DMS79 treated with DMSO at 0.1 percent for 48 hours (cell line): Measurements from ENCODE around the gene MIER2.

Experiments used
- DNase-seq: peaks from one replicate; lab custom pipeline; 2025; lab: John Stamatoyannopoulos, UW

Gene MIER2

GRCh38 chr19:378706-379105 is 34.1 kb upstream of the MIER2 start:
- DNase-seq, result no peak

- DNase-seq, result no peak
These were observed 33.4 kb upstream of the MIER2 start for GRCh38 chr19:377801-378581.

DNA sequence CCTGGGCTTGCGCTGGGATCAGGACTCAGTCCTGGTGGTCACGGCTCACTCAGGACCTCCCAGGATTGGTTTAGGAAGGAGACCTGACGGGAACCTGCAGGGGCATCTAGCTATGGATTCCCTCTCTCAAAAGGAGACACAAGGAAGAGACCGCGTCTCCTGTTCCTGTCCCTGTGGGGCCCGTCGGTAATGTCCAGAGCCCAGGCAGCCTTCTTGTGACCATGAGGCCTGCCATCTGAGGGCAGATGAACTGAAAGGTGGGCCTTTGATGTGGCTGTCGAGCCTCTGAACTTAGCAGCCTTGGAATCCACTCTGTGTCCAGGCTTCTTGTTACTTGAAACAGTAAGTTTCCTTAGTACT is 31.5 kb upstream of the MIER2 start:
- no peak for DNase-seq

DNA sequence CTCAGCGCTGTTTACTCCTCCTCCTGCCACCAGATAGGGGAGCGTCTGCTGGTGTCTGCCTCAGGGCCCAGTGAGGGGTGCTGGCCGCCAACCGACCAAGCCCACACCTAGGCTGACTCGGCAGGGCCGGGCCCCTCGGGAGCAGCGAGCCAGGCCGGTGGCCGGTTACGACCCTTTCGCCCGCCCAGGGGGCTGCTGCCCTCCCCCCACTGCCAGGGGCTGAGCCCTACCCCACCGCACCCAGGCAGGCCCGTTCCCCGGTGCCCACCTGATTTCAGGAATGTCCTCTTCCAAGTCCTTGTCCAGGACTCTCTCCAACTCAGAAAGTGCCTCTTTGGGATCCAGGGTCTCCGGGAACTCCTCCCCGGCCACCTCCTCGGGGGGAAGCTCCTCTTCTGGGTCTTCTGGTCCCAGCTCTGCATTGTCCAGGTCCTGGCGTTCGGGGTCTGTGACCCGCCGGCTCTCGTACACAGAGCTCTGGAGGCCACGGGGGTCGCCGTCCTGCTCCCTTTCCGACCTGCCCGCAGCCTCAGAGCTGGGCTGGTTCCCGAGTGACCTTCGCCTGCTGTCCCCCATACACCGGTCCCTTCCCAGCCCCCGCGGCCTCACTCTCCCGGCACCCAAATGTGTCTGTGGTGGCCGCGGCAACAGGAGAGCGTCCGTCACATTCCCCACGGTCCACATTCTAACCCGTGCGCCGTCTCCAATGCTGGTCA is 31.0 kb upstream of the MIER2 start:
- no peak for DNase-seq

GRCh38 chr19:374886-375235 is 30.3 kb upstream of the MIER2 start:
- DNase-seq, result no peak

DNA sequence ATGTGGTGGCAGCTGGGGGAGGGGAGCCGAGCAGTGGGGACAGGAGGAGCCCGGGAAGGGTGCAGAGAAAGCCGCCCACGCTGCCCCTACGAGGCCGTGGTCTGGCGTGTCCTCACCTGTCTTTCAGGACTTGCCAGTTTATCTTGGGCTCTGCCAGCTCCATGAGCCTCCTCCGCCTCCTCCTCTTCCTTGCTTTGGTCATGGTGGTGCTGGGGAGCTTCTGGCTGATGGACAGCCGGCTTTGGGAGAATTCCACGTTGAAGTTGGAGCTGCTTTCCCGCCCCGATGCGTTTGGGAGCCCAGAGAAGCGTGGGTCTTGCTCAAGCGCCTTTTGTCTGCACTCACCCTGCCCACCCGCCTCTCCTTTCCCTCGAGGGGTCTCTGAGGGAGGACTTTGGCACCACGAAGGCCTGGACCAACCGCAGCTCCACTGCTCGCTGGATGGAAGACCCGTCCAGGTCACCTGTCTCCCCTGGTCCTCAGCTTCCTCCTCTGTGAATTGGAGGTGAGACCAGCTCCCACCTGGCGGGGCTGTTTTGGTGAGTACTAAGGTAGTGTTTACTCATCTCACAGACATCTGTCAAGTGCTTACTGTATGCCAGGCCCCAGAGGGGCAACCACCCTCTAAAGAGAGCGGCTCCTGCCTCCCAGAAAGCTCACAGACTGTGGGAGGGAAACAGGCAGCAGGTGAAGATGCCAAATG is 29.7 kb upstream of the MIER2 start:
- peak; percentile 18 for DNase-seq

- no peak for DNase-seq
These were observed 29.0 kb upstream of the MIER2 start for GRCh38 chr19:373391-374182.

DNA sequence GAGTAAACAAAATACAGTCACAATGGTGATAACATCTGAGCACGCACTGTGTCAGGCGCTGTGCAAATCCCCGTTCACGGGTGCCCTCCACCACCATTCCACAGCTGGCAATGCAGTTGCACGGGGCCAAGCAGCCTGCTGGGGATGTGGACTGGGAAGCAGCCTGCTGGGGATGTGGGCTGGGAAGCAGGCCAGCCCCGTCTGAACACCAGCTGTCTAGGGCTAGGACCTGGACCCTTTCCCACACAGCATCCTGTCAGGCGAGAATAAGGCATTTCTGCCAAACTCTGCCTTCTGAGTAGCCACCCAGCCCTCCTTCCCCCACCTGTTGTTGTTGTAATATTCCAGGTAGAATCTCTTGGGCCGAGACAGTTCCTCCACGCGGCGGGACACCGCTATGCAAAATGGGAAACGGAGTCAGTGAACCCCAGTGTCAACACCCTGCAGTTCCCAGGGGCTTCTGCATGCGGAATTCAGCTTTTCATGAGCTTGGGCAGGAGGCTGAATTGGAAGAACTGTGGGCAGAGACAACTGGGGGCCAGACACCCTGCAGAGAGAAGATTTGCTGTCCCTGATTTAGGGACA is 27.8 kb upstream of the MIER2 start:
- DNase-seq, result peak; percentile 21

DNA sequence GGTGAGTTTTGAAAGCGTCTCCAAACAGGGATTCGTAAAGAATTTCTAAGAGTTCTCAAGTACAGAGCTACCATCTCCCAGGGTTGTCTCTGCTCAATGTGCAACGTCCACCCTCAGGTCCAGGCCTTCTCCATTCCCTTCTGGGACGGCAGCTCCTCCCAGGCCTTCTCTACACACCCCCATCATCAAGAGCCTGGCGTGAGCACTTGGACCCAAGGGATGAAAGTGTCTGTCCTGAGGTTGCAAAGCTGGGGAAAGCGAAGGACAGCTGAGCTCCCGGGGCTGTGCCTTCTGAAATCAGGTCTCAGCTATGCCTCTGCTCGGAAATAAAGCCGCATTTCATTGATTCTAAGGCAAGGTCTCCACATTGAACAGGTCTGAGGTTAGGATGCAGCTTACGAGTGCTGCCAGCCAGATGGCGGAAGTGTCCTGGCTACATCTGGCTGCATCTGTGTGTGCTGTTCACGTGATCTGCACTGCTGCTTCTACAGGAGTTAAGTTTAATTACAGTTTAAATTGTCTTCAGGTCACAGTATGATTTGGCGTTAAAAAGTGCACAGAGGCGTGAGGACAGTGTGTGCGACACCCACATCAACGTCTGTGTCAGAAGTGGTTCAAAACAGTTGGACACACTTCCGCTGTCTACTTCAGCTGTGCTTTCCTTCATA is 27.0 kb upstream of the MIER2 start:
- peak; percentile 53 for DNase-seq

- DNase-seq, result no peak
These were observed 26.2 kb upstream of the MIER2 start for GRCh38 chr19:370641-371330.

DNA sequence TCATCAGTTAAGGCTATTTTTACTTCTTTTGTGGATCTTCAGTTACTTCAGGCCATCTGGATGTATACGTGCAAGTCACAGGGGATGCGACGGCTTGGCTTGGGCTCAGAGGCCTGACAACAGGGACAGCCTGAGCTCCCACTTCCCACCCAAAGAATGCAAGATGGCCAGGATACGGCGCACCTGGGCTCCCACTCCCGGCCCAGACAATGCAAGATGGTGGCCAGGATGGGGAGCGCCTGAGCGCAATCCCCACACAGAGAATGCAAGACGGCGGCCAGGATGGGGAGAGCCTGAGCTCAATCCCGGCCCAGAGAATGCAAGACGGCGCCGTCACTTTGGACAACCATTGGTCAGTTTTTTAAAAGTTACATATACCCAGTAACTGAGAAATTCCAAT is 25.3 kb upstream of the MIER2 start:
- DNase-seq, result no peak

GRCh38 chr19:369256-369655 is 24.7 kb upstream of the MIER2 start:
- no peak for DNase-seq

GRCh38 chr19:368630-369024 is 24.0 kb upstream of the MIER2 start:
- DNase-seq, result no peak

DNA sequence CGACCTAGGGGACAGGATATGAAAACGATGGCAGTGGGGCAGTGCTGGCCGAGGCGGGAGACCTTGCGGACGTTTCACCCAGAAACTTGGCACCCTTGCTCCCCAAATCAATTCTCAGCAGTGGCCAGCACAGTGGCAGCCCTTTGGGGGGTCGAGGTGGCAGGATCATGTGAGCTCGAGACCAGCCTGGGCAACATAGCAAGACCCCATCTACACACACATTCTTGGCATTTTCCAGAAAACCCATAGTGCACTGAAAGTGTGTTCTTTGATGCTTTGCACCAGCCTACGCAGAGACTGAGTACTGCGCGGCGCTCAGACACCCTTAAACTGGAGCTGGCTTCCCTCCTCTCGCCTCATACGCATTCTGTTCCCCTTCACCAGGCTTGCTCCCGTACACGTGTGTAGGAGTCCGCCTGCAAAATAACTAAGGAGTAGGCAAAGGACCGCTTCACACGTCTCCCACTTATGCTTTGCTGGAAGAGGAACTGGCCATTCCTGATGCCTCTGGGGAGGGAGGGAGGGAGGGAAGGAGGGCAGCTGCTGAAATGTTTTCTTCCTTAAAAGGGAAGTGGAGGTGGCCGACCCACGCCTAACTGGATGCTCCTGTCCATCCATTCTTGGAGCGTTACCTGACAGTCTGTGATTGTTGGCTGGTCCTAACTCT is 23.5 kb upstream of the MIER2 start:
- no peak for DNase-seq

DNA sequence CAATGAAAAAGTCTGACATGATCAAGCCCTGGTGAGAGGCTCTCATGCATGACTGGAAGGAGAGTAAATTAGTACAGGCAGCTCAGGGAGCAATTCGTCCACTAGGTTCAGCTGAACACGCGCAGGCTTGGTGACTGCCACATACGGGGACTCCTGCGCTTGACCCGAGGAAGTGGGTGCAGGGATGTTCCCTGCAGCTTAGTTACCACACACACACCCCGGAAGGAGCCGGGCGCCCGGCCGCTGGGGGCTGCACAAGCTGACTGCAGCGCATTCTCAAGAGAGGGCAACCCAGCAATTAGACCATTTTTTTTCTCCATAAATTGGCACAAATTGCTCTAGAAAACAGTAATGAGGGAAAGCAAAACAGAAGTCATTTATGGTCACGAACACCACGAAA is 23.0 kb upstream of the MIER2 start:
- DNase-seq, result no peak

DNA sequence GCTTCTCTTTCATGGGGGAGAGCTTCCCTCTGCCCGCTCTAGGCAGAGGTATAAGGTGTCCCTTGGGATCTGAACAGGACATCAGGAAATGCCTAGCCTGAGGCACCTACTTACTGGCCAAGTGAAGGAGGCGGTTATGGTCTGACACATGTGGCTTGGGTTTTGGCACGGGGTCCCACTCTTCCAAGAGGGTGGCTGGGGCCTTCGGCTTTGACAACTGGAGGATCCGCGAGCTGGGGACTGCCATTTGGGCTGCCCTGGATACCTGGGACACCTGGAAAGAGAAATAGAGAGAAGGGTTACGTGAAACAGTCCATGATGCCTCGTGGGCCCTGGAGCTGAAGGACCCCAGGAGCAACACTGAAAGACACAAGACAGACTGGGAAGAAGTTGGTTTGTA is 22.4 kb upstream of the MIER2 start:
- no peak for DNase-seq

GRCh38 chr19:366205-366783 is 21.7 kb upstream of the MIER2 start:
- DNase-seq, result no peak

GRCh38 chr19:364496-365287 is 20.1 kb upstream of the MIER2 start:
- no peak for DNase-seq

DNA sequence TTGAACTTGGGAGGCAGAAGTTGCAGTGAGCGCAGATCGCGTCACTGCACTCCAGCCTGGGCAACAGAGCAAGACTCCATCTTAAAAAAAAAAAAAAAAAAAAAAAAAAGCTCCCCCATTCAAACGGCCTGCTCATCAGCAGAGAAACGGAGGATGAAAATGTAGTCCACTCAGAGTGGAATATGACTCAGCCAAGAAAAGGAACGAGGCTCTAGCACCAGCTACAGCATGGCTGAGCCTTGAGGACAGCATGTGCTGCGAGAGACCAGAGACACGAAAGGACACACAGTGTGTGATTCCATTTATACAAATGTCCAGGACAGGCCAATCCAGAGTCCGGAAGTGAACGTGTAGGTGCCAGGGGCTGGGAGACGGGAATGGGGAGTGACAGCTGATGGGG is 18.1 kb upstream of the MIER2 start:
- DNase-seq, result no peak
